Ovary (tissue), 3 donors: ENCODE data around the gene GMPR.

Experiments
- CTCF ChIP-seq, 3 donors: fragments of 450-650 bp in 2 of 3; fragments of 200-600 bp in 1 of 3; IDR thresholded peaks; one replicate each; pipeline versions ENCODE4 v1.5.1 to v1.8.0; 2016 to 2022; ENCODE audit warnings: antibody characterized with exemption in 3 of 3, mild to moderate bottlenecking in 1 of 3
- POLR2A ChIP-seq: fragments of 450-650 bp; IDR thresholded peaks from one replicate; pipeline ENCODE4 v1.6.1; 2017; ENCODE audit warnings: antibody characterized with exemption, mild to moderate bottlenecking, moderate library complexity
- donor health status: DM: no; HTN: no; CAD: no.

GRCh38 chr6:16256781-16257180, 18.4 kb downstream of the GMPR start:
- TF ChIP-seq CTCF (IDR thresholded peaks at IDR 0.05) (no peak), POLR2A (no peak)
